Gastrocnemius medialis (tissue), 4 donors: ENCODE data around the gene LPCAT1.

Experiments used
- CTCF ChIP-seq, 5 experiments: fragments of 450-650 bp in 3 of 5; fragments of 200-600 bp in 2 of 5; sonication (generic) in 2 of 5; IDR thresholded peaks in 4 of 5; conservative IDR thresholded peaks in 1 of 5; 1 replicate in 4 of 5; 2 replicates in 1 of 5; pipeline ENCODE4 v1.5.1; 2016 to 2019; ENCODE audit warnings: antibody characterized with exemption in 5 of 5, mild to moderate bottlenecking in 3 of 5, moderate library complexity in 3 of 5
- POLR2A ChIP-seq, 2 donors: fragments of 450-650 bp; IDR thresholded peaks; one replicate each; pipeline ENCODE4 v1.6.1; 2017; ENCODE audit warnings: antibody characterized with exemption in 2 of 2, mild to moderate bottlenecking in 2 of 2, moderate library complexity in 2 of 2

DNA sequence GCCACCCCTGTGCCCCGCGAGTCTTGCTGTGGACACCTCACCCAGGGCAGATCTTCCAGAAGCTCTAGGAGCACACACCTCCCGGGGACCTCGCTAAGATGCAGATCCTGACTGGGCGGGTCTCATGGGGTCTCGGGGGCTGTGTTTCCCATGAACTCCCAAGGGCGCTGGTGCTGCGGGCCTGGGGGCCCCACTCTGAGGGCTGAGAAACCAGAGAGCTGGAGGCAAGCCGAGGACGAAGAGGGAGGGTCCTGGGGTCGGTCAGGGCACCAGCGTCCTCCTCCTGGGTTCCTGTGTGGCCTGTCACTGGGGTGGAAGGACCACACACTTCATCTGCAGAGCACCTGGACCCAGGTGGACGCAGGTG, 108.7 kb downstream of the LPCAT1 start:
- TF ChIP-seq CTCF (IDR thresholded peaks at IDR 0.05 in 4 of 5, conservative IDR thresholded peaks at IDR 0.05 in 1 of 5) (no peak), POLR2A (IDR thresholded peaks at IDR 0.05) (no peak)
